PC-9 (cell line): ENCODE measurements around the gene LRIG1. TPM values are rescaled to one million over a fixed set of nuclear protein-coding genes. Genes with fewer than 3 reads are reported as not detected.

ENCODE experiments used
- BruUV-seq: library from RNA; stranded (reverse); fragments of 400-500 nt; replicated peaks from 2 replicates; lab custom pipeline; 2021; lab: Mats Ljungman, UMichigan
- CTCF ChIA-PET: fragments of 300-600 bp; sonication (Branson Sonifier 250); formaldehyde crosslinking; loops from one replicate; lab custom pipeline; 2022; ENCODE audit warnings: antibody characterized with exemption; lab: Charles Lee
- POLR2A ChIA-PET: fragments of 300-600 bp; sonication (Branson Sonifier 250); formaldehyde crosslinking; loops from one replicate; lab custom pipeline; 2022; ENCODE audit warnings: antibody characterized with exemption; ENCODE audit not compliant: unreplicated experiment; lab: Charles Lee
- DNase-seq, 2 experiments: peaks; one replicate each; pipeline versions ENCODE4 v3.0.0 to v3.0.0-alpha.2; 2015 to 2022; ENCODE audit warnings: mixed read lengths in 1 of 2
- H2AFZ ChIP-seq: fragments of 200-600 bp; sonication (generic); 2 replicates; pipeline ENCODE4 v1.8.1; 2017; ENCODE audit warnings: antibody characterized with exemption
- H3F3A ChIP-seq: fragments of 200-600 bp; sonication (generic); 2 replicates; pipeline ENCODE4 v1.8.1; 2017; ENCODE audit warnings: antibody characterized with exemption, mild to moderate bottlenecking, low read depth; ENCODE audit not compliant: insufficient read depth
- H3K27ac ChIP-seq: fragments of 200-600 bp; sonication (generic); 2 replicates; pipeline ENCODE4 v1.6.1; 2016; ENCODE audit warnings: mixed run types
- H3K27me3 ChIP-seq: fragments of 200-600 bp; sonication (generic); 2 replicates; pipeline ENCODE4 v1.6.1; 2016; ENCODE audit warnings: low read depth, mixed run types; ENCODE audit not compliant: insufficient read depth
- H3K36me3 ChIP-seq: fragments of 200-600 bp; sonication (generic); 2 replicates; pipeline ENCODE4 v1.6.1; 2016; ENCODE audit warnings: low read depth, mixed run types
- H3K4me1 ChIP-seq: fragments of 200-600 bp; sonication (generic); replicated peaks from 2 replicates; pipeline ENCODE4 v1.6.1; 2016; ENCODE audit warnings: mixed run types; ENCODE audit not compliant: insufficient read depth
- H3K4me2 ChIP-seq: fragments of 200-600 bp; sonication (generic); 2 replicates; pipeline ENCODE4 v1.6.1; 2017; ENCODE audit warnings: mixed run types
- H3K4me3 ChIP-seq: fragments of 200-600 bp; sonication (generic); 2 replicates; pipeline ENCODE4 v1.6.1; 2016; ENCODE audit warnings: mixed run types
- H3K79me2 ChIP-seq: fragments of 200-600 bp; sonication (generic); 2 replicates; pipeline ENCODE4 v1.6.1; 2017; ENCODE audit warnings: low read depth, mixed run types
- H3K9me2 ChIP-seq: fragments of 200-600 bp; sonication (generic); 2 replicates; pipeline ENCODE4 v1.8.1; 2017; ENCODE audit warnings: mild to moderate bottlenecking; ENCODE audit not compliant: insufficient read depth
- H3K9me3 ChIP-seq: fragments of 200-600 bp; sonication (generic); 2 replicates; pipeline ENCODE4 v1.8.1; 2016; ENCODE audit warnings: low read depth; ENCODE audit not compliant: insufficient read depth
- H4K20me1 ChIP-seq: fragments of 200-600 bp; sonication (generic); 2 replicates; pipeline ENCODE4 v1.8.1; 2017; ENCODE audit not compliant: insufficient read depth
- EZH2 ChIP-seq: fragments of 200-600 bp; sonication (generic); IDR thresholded peaks from 2 replicates; pipeline ENCODE4 v1.8.0; 2017; ENCODE audit warnings: antibody characterized with exemption, low read depth
- intact Hi-C: fragments of 100-400 bp; cut with micrococcal nuclease; formaldehyde crosslinking; loops from one replicate; pipeline ENCODE4 v1.10.0; 2022; ENCODE audit not compliant: unreplicated experiment
- total RNA-seq: library from RNA; stranded (reverse); gene quantifications from 2 replicates; pipeline ENCODE4 v1.2.3, GENCODE V29; 2021
- TF ChIP-seq, protein P1 (sequence below): fragments of 200-600 bp; sonication (generic); conservative IDR thresholded peaks from 2 replicates; pipeline ENCODE4 v1.6.1; 2017; ENCODE audit warnings: mixed run types, antibody characterized with exemption, mild to moderate bottlenecking, moderate library complexity

Gene LRIG1
- total RNA-seq, 1 experiment from 2014 or later, result not detected

DNA sequence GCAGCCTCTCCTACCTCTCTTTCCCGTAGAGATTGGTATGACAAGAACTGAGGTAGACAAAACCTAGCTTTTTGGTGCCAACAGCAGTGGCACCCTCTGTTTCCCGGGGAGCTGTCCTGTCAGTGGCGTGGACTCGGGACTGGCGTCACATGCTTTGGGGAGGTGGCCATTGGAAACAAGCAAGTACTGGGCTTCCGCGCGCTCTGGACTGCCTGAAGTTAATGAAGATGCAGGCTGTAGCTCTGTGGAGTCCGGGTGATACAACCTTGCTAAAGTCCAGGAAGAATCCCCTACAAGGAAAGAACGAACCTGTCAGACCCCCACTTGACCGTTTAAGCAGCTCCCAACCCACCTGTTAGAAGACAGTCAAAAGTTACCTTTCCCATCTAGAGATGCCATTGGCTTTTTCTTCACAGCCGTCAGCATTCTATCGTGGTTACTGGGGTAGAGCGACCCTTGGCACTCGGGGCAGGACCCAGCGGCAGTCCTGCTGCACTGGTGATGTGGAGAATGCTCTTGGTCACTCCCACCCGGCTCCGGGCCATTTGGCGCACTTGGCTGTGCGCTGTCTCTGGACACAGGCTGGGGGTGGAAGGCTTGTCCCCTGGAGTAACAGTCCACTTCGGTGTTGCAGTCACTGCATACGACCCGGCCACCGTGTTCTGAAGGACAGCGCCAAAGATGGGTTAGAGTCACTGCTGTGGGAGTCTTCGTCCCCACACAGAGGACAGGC, 120.5 kb downstream of the LRIG1 start:
- Histone ChIP-seq H3K4me3 (no peak overlapping the region), H3K27ac (no peak overlapping the region), H3K36me3 (no peaks in the 10 kb centered on the region), H2AFZ (no peak overlapping the region), H3K4me2 (no peak overlapping the region), H3K79me2 (no peaks in the 10 kb centered on the region), H3F3A (no peaks in the 10 kb centered on the region), H3K4me1 (no peaks in the 10 kb centered on the region), H3K9me3 (no peaks in the 10 kb centered on the region), H3K27me3 (no peaks in the 10 kb centered on the region), H4K20me1 (no peaks in the 10 kb centered on the region), H3K9me2 (no peaks in the 10 kb centered on the region)
- BruUV-seq, result no TSS peak
- DNase-seq, result no peak
- CTCF ChIA-PET, result no interaction called here
- POLR2A ChIA-PET, result no interaction called here
- intact Hi-C loops, result no loop called here
- TF ChIP-seq, protein P1, sequence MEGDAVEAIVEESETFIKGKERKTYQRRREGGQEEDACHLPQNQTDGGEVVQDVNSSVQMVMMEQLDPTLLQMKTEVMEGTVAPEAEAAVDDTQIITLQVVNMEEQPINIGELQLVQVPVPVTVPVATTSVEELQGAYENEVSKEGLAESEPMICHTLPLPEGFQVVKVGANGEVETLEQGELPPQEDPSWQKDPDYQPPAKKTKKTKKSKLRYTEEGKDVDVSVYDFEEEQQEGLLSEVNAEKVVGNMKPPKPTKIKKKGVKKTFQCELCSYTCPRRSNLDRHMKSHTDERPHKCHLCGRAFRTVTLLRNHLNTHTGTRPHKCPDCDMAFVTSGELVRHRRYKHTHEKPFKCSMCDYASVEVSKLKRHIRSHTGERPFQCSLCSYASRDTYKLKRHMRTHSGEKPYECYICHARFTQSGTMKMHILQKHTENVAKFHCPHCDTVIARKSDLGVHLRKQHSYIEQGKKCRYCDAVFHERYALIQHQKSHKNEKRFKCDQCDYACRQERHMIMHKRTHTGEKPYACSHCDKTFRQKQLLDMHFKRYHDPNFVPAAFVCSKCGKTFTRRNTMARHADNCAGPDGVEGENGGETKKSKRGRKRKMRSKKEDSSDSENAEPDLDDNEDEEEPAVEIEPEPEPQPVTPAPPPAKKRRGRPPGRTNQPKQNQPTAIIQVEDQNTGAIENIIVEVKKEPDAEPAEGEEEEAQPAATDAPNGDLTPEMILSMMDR, result no peak
- TF ChIP-seq EZH2, result no peak

DNA sequence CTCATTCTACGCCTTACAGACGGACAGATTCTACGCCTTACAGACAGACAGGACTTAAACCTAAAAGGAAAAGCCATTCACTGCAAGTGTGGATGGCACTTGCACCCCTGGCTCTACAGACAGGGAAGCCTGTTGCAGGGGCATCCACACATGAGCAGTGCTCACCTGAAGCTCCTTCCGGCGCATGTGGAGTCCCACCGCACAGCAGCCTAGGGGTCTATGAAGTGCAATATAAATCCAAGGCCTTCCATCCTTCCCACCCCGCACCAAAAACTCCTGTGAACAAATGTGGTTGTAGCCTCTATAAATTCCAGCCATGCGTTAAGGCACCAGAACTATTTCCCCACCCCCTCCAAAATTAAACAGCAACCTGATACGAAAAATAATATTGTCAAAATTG, 121.3 kb downstream of the LRIG1 start:
- ChIA-PET POLR2A (no interaction called here), CTCF (no interaction called here)
- BruUV-seq, result no TSS peak
- Histone ChIP-seq H3K4me1 (no peaks in the 10 kb centered on the region), H3K27ac (no peak overlapping the region), H3K79me2 (no peaks in the 10 kb centered on the region), H3K36me3 (no peaks in the 10 kb centered on the region), H4K20me1 (no peaks in the 10 kb centered on the region), H3K27me3 (no peaks in the 10 kb centered on the region), H3K4me2 (no peak overlapping the region), H3K9me3 (no peaks in the 10 kb centered on the region), H3K4me3 (no peak overlapping the region), H3K9me2 (no peaks in the 10 kb centered on the region), H3F3A (no peaks in the 10 kb centered on the region), H2AFZ (no peak overlapping the region)
- no peak for TF ChIP-seq EZH2
- TF ChIP-seq, protein P1, result no peak
- intact Hi-C loops, result no loop called here
- DNase-seq, result no peak

DNA sequence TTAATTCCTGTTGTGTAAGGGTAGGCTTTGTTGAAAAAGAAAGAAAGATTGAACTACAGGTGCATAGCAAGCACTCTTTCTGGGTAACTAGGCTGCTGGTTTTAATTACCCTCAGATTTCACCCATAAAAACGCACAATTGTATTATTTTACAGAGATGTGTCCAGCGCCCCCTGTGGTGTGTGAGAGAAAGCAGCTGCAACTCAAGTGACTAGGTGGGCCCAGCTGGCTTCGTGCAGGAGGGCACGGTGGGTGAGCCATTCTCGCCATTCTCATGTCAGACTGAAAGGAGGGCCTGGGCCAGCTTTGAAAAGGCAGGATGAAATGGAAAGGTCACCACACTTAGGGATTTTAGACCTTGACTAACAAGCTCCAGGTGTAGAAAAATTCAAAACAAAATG, 122.6 kb downstream of the LRIG1 start:
- Histone ChIP-seq H3K27me3 (no peaks in the 10 kb centered on the region), H3K4me3 (no peak overlapping the region), H3K36me3 (no peaks in the 10 kb centered on the region), H3K4me2 (no peak overlapping the region), H3K9me2 (no peaks in the 10 kb centered on the region), H3K79me2 (no peaks in the 10 kb centered on the region), H2AFZ (no peak overlapping the region), H3F3A (no peaks in the 10 kb centered on the region), H4K20me1 (no peaks in the 10 kb centered on the region), H3K4me1 (no peaks in the 10 kb centered on the region), H3K27ac (no peak overlapping the region), H3K9me3 (no peaks in the 10 kb centered on the region)
- DNase-seq, result no peak
- BruUV-seq, result no TSS peak
- POLR2A ChIA-PET, result no interaction called here
- intact Hi-C loops, result no loop called here
- CTCF ChIA-PET, result no interaction called here
- no peak for TF ChIP-seq EZH2
- TF ChIP-seq, protein P1, result peak; percentile 45; the same call in 1 of the 2 replicates
